Osteocyte (in vitro differentiated cells): ENCODE results near the gene C14orf180. TPM values are rescaled to one million over a fixed set of nuclear protein-coding genes. Genes with fewer than 3 reads are reported as not detected.

Experiments used
- DNase-seq: peaks from one replicate; pipeline ENCODE4 v3.0.0; 2021; ENCODE audit warnings: mixed read lengths; ENCODE audit not compliant: unreplicated experiment; ENCODE audit errors: extremely low spot score
- H3K27ac Mint-ChIP-seq: one replicate; pipeline ENCODE4 v1.8.0; 2021; ENCODE audit warnings: mild to moderate bottlenecking, mixed read lengths; ENCODE audit not compliant: unreplicated experiment
- H3K27me3 Mint-ChIP-seq: one replicate; pipeline ENCODE4 v1.8.0; 2021; ENCODE audit warnings: mixed read lengths; ENCODE audit not compliant: unreplicated experiment
- H3K36me3 Mint-ChIP-seq: one replicate; pipeline ENCODE4 v1.8.0; 2021; ENCODE audit warnings: mixed read lengths; ENCODE audit not compliant: unreplicated experiment
- H3K4me1 Mint-ChIP-seq: one replicate; pipeline ENCODE4 v1.8.0; 2021; ENCODE audit warnings: mixed read lengths; ENCODE audit not compliant: unreplicated experiment
- H3K4me3 Mint-ChIP-seq: one replicate; pipeline ENCODE4 v1.8.0; 2021; ENCODE audit warnings: mild to moderate bottlenecking, moderate library complexity, mixed read lengths; ENCODE audit not compliant: unreplicated experiment
- H3K9me3 Mint-ChIP-seq: one replicate; pipeline ENCODE4 v1.8.0; 2021; ENCODE audit warnings: mixed read lengths; ENCODE audit not compliant: unreplicated experiment
- CTCF ChIP-seq: fragments of 200-600 bp; sonication (generic); IDR thresholded peaks from 2 replicates; pipeline ENCODE4 v1.5.0; 2021; ENCODE audit warnings: antibody characterized with exemption, mild to moderate bottlenecking, moderate library complexity
- total RNA-seq: library from RNA; stranded (reverse); gene quantifications from 2 replicates; pipeline ENCODE4 v1.2.1, GENCODE V29; 2021

The C14orf180 gene
- total RNA-seq, 1 donor from 2014 or later, result not detected

GRCh38 chr14:104574978-104575583, 4.5 kb upstream of the C14orf180 start:
- Mint-ChIP-seq H3K27me3 (no peaks in the 10 kb centered on the region), H3K4me3 (no peak overlapping the region), H3K9me3 (no peaks in the 10 kb centered on the region), H3K4me1 (no peaks in the 10 kb centered on the region), H3K27ac (no peak overlapping the region), H3K36me3 (no peaks in the 10 kb centered on the region)
- no peak for DNase-seq
- TF ChIP-seq CTCF, result no peak

GRCh38 chr14:104576232-104576969, 3.2 kb upstream of the C14orf180 start:
- TF ChIP-seq CTCF, result no peak
- no peak overlapping the region for H3K4me3 Mint-ChIP-seq
- no peaks in the 10 kb centered on the region for H3K9me3 Mint-ChIP-seq
- no peaks in the 10 kb centered on the region for H3K36me3 Mint-ChIP-seq
- H3K27ac Mint-ChIP-seq, result no peak overlapping the region
- no peak for DNase-seq
- H3K27me3 Mint-ChIP-seq, result no peaks in the 10 kb centered on the region
- no peaks in the 10 kb centered on the region for H3K4me1 Mint-ChIP-seq

- Mint-ChIP-seq H3K4me3 (no peak overlapping the region), H3K27me3 (no peaks in the 10 kb centered on the region), H3K36me3 (no peaks in the 10 kb centered on the region), H3K27ac (no peak overlapping the region), H3K9me3 (no peaks in the 10 kb centered on the region), H3K4me1 (no peaks in the 10 kb centered on the region)
- DNase-seq, result no peak
- no peak for TF ChIP-seq CTCF
Observed at GRCh38 chr14:104576970-104577332, 2.6 kb upstream of the C14orf180 start.

- Mint-ChIP-seq H3K9me3 (no peaks in the 10 kb centered on the region), H3K27ac (no peak overlapping the region), H3K27me3 (no peaks in the 10 kb centered on the region), H3K36me3 (no peaks in the 10 kb centered on the region), H3K4me1 (no peaks in the 10 kb centered on the region), H3K4me3 (no peak overlapping the region)
- TF ChIP-seq CTCF, result no peak
- no peak for DNase-seq
Observed at GRCh38 chr14:104577426-104577825, 2.1 kb upstream of the C14orf180 start.

- no peak overlapping the region for H3K27ac Mint-ChIP-seq
- H3K4me1 Mint-ChIP-seq, result no peaks in the 10 kb centered on the region
- TF ChIP-seq CTCF, result no peak
- H3K36me3 Mint-ChIP-seq, result no peaks in the 10 kb centered on the region
- no peaks in the 10 kb centered on the region for H3K9me3 Mint-ChIP-seq
- DNase-seq, result no peak
- H3K27me3 Mint-ChIP-seq, result no peaks in the 10 kb centered on the region
- H3K4me3 Mint-ChIP-seq, result no peak overlapping the region
Observed at GRCh38 chr14:104577847-104578301, 1.7 kb upstream of the C14orf180 start.
